NCI-H69 (cell line): Measurements from ENCODE around the gene FAU.
"Not testable (repeated sequence)": the region's sequence is repeated elsewhere in the genome, so short reads cannot be mapped to it uniquely, and the experiment has no call there.

Experiments used
- DNase-seq: peaks from one replicate; lab custom pipeline; 2025; lab: John Stamatoyannopoulos, UW

The FAU gene

GRCh38 chr11:65121865-65122696 is at the start of gene FAU, which contains the start of gene MRPL49:
FAU (minus strand) TSS chr11:65122134; CDS start chr11:65121813, 321 bp downstream.
MRPL49 (plus strand) TSS chr11:65122321; CDS start chr11:65122347, 26 bp downstream.
- DNase-seq: peak; percentile 99

GRCh38 chr11:65170058-65170534 is 48.2 kb upstream of the FAU start, which contains the start of gene SPDYC:
SPDYC (plus strand) TSS chr11:65170233; CDS start chr11:65171358, 1,125 bp downstream.
- peak; percentile 51 for DNase-seq

GRCh38 chr11:65169164-65169641 is 47.3 kb upstream of the FAU start:
- no peak for DNase-seq

GRCh38 chr11:65167656-65168055 is 45.7 kb upstream of the FAU start:
- no peak for DNase-seq

GRCh38 chr11:65166893-65167292 is 45.0 kb upstream of the FAU start:
- DNase-seq: no peak

GRCh38 chr11:65165410-65166317 is 43.7 kb upstream of the FAU start:
- DNase-seq: no peak

- no peak for DNase-seq
Observed at GRCh38 chr11:65163684-65164083, 41.8 kb upstream of the FAU start.

- no peak for DNase-seq
Observed at GRCh38 chr11:65160643-65161042, 38.7 kb upstream of the FAU start.

GRCh38 chr11:65159012-65159411 is 37.1 kb upstream of the FAU start:
- DNase-seq: no peak

- no peak for DNase-seq
Observed at GRCh38 chr11:65157336-65157735, 35.4 kb upstream of the FAU start.

GRCh38 chr11:65156926-65157325 is 35.0 kb upstream of the FAU start:
- no peak for DNase-seq

- no peak for DNase-seq
Observed at GRCh38 chr11:65156256-65156655, 34.3 kb upstream of the FAU start.

GRCh38 chr11:65152122-65152521 is 30.2 kb upstream of the FAU start:
- DNase-seq: no peak

GRCh38 chr11:65151331-65151899 is 29.5 kb upstream of the FAU start:
- no peak for DNase-seq

GRCh38 chr11:65150509-65151299 is 28.8 kb upstream of the FAU start:
- DNase-seq: peak; percentile 91

- DNase-seq: not testable (repeated sequence)
Observed at GRCh38 chr11:65150131-65150508, 28.2 kb upstream of the FAU start.

GRCh38 chr11:65148657-65149056 is 26.7 kb upstream of the FAU start:
- DNase-seq: no peak

GRCh38 chr11:65147352-65148075 is 25.6 kb upstream of the FAU start:
- DNase-seq: no peak

GRCh38 chr11:65141896-65142494 is 20.1 kb upstream of the FAU start:
- DNase-seq: no peak

- no peak for DNase-seq
Observed at GRCh38 chr11:65136515-65137096, 14.7 kb upstream of the FAU start.
